ENCODE results near the gene MMP10. TPM values are rescaled to one million over a fixed set of nuclear protein-coding genes. Genes with fewer than 3 reads are reported as not detected.

Gene MMP10
- total and polyA plus RNA-seq, 2 of the 8 experiments (the other 6 are each of a cell fraction or from before 2014, with no cell fraction given) = 0.03 to 0.17 TPM

- CTCF ChIA-PET (ENCODE audit: partially characterized antibody) = interaction anchor here (0.7 to 4.9 kb wide), 26 partner anchors 15 to 349 kb away, joined by 3 to 33 read pairs (median 4); partner anchors contain the start of genes MMP10 and MMP13
- H3K9ac ChIP-seq (replicated peaks in 1 of 4; ENCODE audit: extremely low read depth in 1 of 4, low read depth in 3 of 4, low read length in 3 of 4) = no peak overlapping the region
- FAIRE-seq = no peak
These were observed 45.8 kb downstream of the MMP10 start for GRCh38 chr11:102734650-102735049.

More at GRCh38 chr11:102734650-102735049, 45.8 kb downstream of the MMP10 start:
- DNase-seq (ENCODE audit: low read depth in 1 of 2, low spot score in 2 of 2) = no peak
- Histone ChIP-seq H3K14ac (ENCODE audit: insufficient read length) (no peak overlapping the region), H3K4me2 (ENCODE audit: insufficient read depth in 1 of 2, low read depth in 2 of 2, low read length in 2 of 2) (no peak overlapping the region), H2BK20ac (ENCODE audit: low read length) (no peak overlapping the region), H4K91ac (replicated peaks; ENCODE audit: insufficient read length, low read length) (no peak overlapping the region), H4K5ac (ENCODE audit: insufficient read length, low read depth, low read length) (no peak overlapping the region), H2AK5ac (ENCODE audit: low read depth, low read length) (no peak overlapping the region), H3K4ac (replicated peaks; ENCODE audit: insufficient read length, low read depth, low read length) (no peak overlapping the region), H2BK12ac (ENCODE audit: low read depth, low read length) (no peak overlapping the region), H3K4me1 (replicated peaks in 1 of 4; ENCODE audit: control insufficient read depth in 3 of 4, insufficient read depth in 4 of 4, low read length in 3 of 4) (no peaks in the 10 kb centered on the region), H3K79me2 (ENCODE audit: control insufficient read depth in 1 of 2, insufficient read depth in 2 of 2, low read length in 2 of 2) (no peaks in the 10 kb centered on the region), H3K79me1 (ENCODE audit: low read depth, low read length) (no peaks in the 10 kb centered on the region), H2BK5ac (ENCODE audit: low read depth, low read length) (no peak overlapping the region), H4K8ac (ENCODE audit: extremely low read depth, insufficient read depth, low read length) (no peak overlapping the region), H2BK120ac (replicated peaks; ENCODE audit: low read depth, low read length) (no peak overlapping the region), H3K27me3 (replicated peaks in 1 of 4; ENCODE audit: control insufficient read depth in 3 of 4, extremely low read depth in 1 of 4, insufficient read depth in 3 of 4, low read length in 3 of 4) (no peaks in the 10 kb centered on the region), H3K27ac (ENCODE audit: low read depth, low read length) (no peak overlapping the region), H3K9me3 (ENCODE audit: insufficient read depth in 2 of 2, low read depth in 1 of 2, low read length in 1 of 2) (peaks cover 0 to 3% of the 10 kb centered on the region in 2 experiments; a peak in 1 of 4 replicates), H2BK15ac (ENCODE audit: low read length) (no peak overlapping the region), H2AFZ (ENCODE audit: low read length) (no peak overlapping the region), H4K20me1 (replicated peaks in 1 of 2; ENCODE audit: control insufficient read depth in 1 of 2, insufficient read depth in 2 of 2, low read length in 2 of 2) (no peaks in the 10 kb centered on the region), H3K56ac (replicated peaks; ENCODE audit: insufficient read length, low read depth, low read length) (no peak overlapping the region), H3K18ac (ENCODE audit: extremely low read depth, low read length) (no peak overlapping the region), H3K36me3 (ENCODE audit: control insufficient read depth in 2 of 4, insufficient read depth in 4 of 4, low read length in 3 of 4) (no peaks in the 10 kb centered on the region), H3K23me2 (ENCODE audit: low read depth, low read length) (peaks cover 8% of the 10 kb centered on the region; the same call in 1 of the 2 replicates), H3K4me3 (ENCODE audit: extremely low read depth in 1 of 4, insufficient read depth in 2 of 4, low read depth in 3 of 4, low read length in 4 of 4) (no peak overlapping the region), H3K23ac (ENCODE audit: insufficient read length) (no peak overlapping the region)
- POLR2A ChIA-PET (ENCODE audit: partially characterized antibody) = no interaction called here
- TF ChIP-seq CHD2 (IDR thresholded peaks at IDR 0.05; ENCODE audit: low read length) = no peak
- TF ChIP-seq, protein P1, sequence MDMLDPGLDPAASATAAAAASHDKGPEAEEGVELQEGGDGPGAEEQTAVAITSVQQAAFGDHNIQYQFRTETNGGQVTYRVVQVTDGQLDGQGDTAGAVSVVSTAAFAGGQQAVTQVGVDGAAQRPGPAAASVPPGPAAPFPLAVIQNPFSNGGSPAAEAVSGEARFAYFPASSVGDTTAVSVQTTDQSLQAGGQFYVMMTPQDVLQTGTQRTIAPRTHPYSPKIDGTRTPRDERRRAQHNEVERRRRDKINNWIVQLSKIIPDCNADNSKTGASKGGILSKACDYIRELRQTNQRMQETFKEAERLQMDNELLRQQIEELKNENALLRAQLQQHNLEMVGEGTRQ (IDR thresholded peaks at IDR 0.05; ENCODE audit: low read length) = no peak
- no peak for TF ChIP-seq EP300 (IDR thresholded peaks at IDR 0.05; ENCODE audit: borderline replicate concordance in 1 of 2, low read depth in 2 of 2, low read length in 2 of 2)
- no peak for TF ChIP-seq ATF2 (IDR thresholded peaks at IDR 0.05; ENCODE audit: low read length)
- no peak for TF ChIP-seq RAD21 (IDR thresholded peaks at IDR 0.05 in 1 of 2, conservative IDR thresholded peaks at IDR 0.05 in 1 of 2; ENCODE audit: low read depth in 2 of 2, low read length in 2 of 2)
- no peak for TF ChIP-seq JUN (IDR thresholded peaks at IDR 0.05; ENCODE audit: low read depth, low read length)
- no peak for TF ChIP-seq KDM4A (IDR thresholded peaks at IDR 0.05; ENCODE audit: low read depth, low read length, severe bottlenecking)
- TF ChIP-seq SP1 (IDR thresholded peaks at IDR 0.05; ENCODE audit: low read depth, low read length) = no peak
- no peak for TF ChIP-seq NRF1 (IDR thresholded peaks at IDR 0.05; ENCODE audit: low read depth, low read length)
- TF ChIP-seq, protein P2, sequence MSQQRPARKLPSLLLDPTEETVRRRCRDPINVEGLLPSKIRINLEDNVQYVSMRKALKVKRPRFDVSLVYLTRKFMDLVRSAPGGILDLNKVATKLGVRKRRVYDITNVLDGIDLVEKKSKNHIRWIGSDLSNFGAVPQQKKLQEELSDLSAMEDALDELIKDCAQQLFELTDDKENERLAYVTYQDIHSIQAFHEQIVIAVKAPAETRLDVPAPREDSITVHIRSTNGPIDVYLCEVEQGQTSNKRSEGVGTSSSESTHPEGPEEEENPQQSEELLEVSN (IDR thresholded peaks at IDR 0.05) = no peak
